Muscle of leg (tissue), 11 donors: ENCODE measurements around the gene MVB12B. TPM values are rescaled to one million over a fixed set of nuclear protein-coding genes. Genes with fewer than 3 reads are reported as not detected.

Source experiments
- DNase-seq: peaks from one replicate; pipeline ENCODE4 v3.0.0; 2013
- H3K27ac ChIP-seq: one replicate; pipeline ENCODE4 v1.5.1; 2013; ENCODE audit warnings: mild to moderate bottlenecking, low read length, control low read depth
- H3K27me3 ChIP-seq: one replicate; pipeline ENCODE4 v1.6.1; 2013; ENCODE audit warnings: low read length; ENCODE audit not compliant: control insufficient read depth, insufficient read depth
- H3K36me3 ChIP-seq: one replicate; pipeline ENCODE4 v1.6.1; 2013; ENCODE audit warnings: low read length; ENCODE audit not compliant: control insufficient read depth, insufficient read depth
- H3K4me1 ChIP-seq: one replicate; pipeline ENCODE4 v1.6.1; 2013; ENCODE audit warnings: low read length; ENCODE audit not compliant: control insufficient read depth, insufficient read depth
- H3K4me3 ChIP-seq: one replicate; pipeline ENCODE4 v1.5.1; 2013; ENCODE audit warnings: low read length, control low read depth
- H3K9me3 ChIP-seq: replicated peaks from 2 replicates; pipeline ENCODE4 v1.6.1; 2013; ENCODE audit warnings: low read depth, low read length; ENCODE audit not compliant: control insufficient read depth
- WGBS: methylation state at CpG from one replicate; pipeline ENCODE4 v1.1.5; 2013; ENCODE audit warnings: missing lambda C conversion rate; ENCODE audit not compliant: insufficient coverage; 5-methylcytosine and 5-hydroxymethylcytosine counted together
- polyA plus RNA-seq, 8 donors: library from polyadenylated mRNA; unstranded; fragments of 120-200 nt; gene quantifications; one replicate each; pipeline versions ENCODE4 v1.2.1 to v1.2.3, GENCODE V29; 2013; ENCODE audit warnings: inconsistent platforms in 1 of 8, low replicate concordance in 1 of 8; ENCODE audit not compliant: insufficient read length in 8 of 8, insufficient read depth in 1 of 8
- total RNA-seq: library from RNA; stranded (reverse); fragments of 120-200 nt; gene quantifications from one replicate; pipeline ENCODE4 v1.2.4, GENCODE V29; 2013

The MVB12B gene
- total and polyA plus RNA-seq, 9 donors, result 11.3 to 16.7 (median 15.4) TPM

- 83% methylated on average over 25 of the region's 28 CpGs for WGBS
- peaks cover 34% of the 10 kb centered on the region for H3K4me1 ChIP-seq
- peaks cover 25% of the 10 kb centered on the region for H3K36me3 ChIP-seq
- H3K9me3 ChIP-seq, result no peaks in the 10 kb centered on the region
- H3K27ac ChIP-seq, result no peak overlapping the region
- no peak overlapping the region for H3K4me3 ChIP-seq
- peaks cover 13% of the 10 kb centered on the region for H3K27me3 ChIP-seq
- DNase-seq, result no peak
Measured at GRCh38 chr9:126503333-126504085, 176.9 kb downstream of the MVB12B start.

- DNase-seq, result no peak
Measured at GRCh38 chr9:126504086-126504976, 177.7 kb downstream of the MVB12B start.

GRCh38 chr9:126504977-126505455 lies 178.4 kb downstream of the MVB12B start:
- H3K27me3 ChIP-seq, result peaks cover 8% of the 10 kb centered on the region

More at GRCh38 chr9:126504086-126504976, 177.7 kb downstream of the MVB12B start:
- no peak overlapping the region for H3K27ac ChIP-seq
- H3K4me3 ChIP-seq, result no peak overlapping the region
- WGBS, result 92% methylated on average over 21 of the region's 31 CpGs
- peaks cover 13% of the 10 kb centered on the region for H3K27me3 ChIP-seq
- H3K4me1 ChIP-seq, result peaks cover 28% of the 10 kb centered on the region
- H3K9me3 ChIP-seq, result no peaks in the 10 kb centered on the region
- H3K36me3 ChIP-seq, result peaks cover 25% of the 10 kb centered on the region

GRCh38 chr9:126505697-126506346 lies 179.2 kb downstream of the MVB12B start:
- H3K4me1 ChIP-seq, result peaks cover 18% of the 10 kb centered on the region
- H3K27me3 ChIP-seq, result peaks cover 2% of the 10 kb centered on the region
- H3K36me3 ChIP-seq, result peaks cover 25% of the 10 kb centered on the region
- DNase-seq, result no peak
- no peaks in the 10 kb centered on the region for H3K9me3 ChIP-seq
- H3K4me3 ChIP-seq, result no peak overlapping the region
- H3K27ac ChIP-seq, result no peak overlapping the region
- WGBS, result 88% methylated on average over 4 of the region's 11 CpGs

More at GRCh38 chr9:126504977-126505455, 178.4 kb downstream of the MVB12B start:
- Histone ChIP-seq H3K4me3 (no peak overlapping the region), H3K9me3 (no peaks in the 10 kb centered on the region), H3K27ac (no peak overlapping the region), H3K4me1 (peaks cover 22% of the 10 kb centered on the region), H3K36me3 (peaks cover 25% of the 10 kb centered on the region)
- no peak for DNase-seq
- 97% methylated on average over 10 of the region's 11 CpGs for WGBS

GRCh38 chr9:126506361-126507317 lies 180.0 kb downstream of the MVB12B start:
- WGBS, result 76% methylated on average over 23 of the region's 27 CpGs
- no peak for DNase-seq

GRCh38 chr9:126507318-126508109 lies 180.9 kb downstream of the MVB12B start:
- WGBS, result 55% methylated on average over 17 of the region's 26 CpGs
- Histone ChIP-seq H3K27me3 (peaks cover 2% of the 10 kb centered on the region), H3K4me3 (no peak overlapping the region), H3K4me1 (peaks cover 3% of the 10 kb centered on the region), H3K27ac (no peak overlapping the region), H3K9me3 (no peaks in the 10 kb centered on the region), H3K36me3 (peaks cover 25% of the 10 kb centered on the region)
- DNase-seq, result no peak

More at GRCh38 chr9:126506361-126507317, 180.0 kb downstream of the MVB12B start:
- H3K4me1 ChIP-seq, result peaks cover 10% of the 10 kb centered on the region
- peaks cover 2% of the 10 kb centered on the region for H3K27me3 ChIP-seq
- no peaks in the 10 kb centered on the region for H3K9me3 ChIP-seq
- peaks cover 25% of the 10 kb centered on the region for H3K36me3 ChIP-seq
- H3K27ac ChIP-seq, result no peak overlapping the region
- H3K4me3 ChIP-seq, result no peak overlapping the region

GRCh38 chr9:126508171-126508591 lies 181.6 kb downstream of the MVB12B start:
- WGBS, result 56% methylated on average over 12 of the region's 12 CpGs
- peaks cover 4% of the 10 kb centered on the region for H3K27me3 ChIP-seq
- no peaks in the 10 kb centered on the region for H3K9me3 ChIP-seq
- DNase-seq, result no peak
- H3K4me1 ChIP-seq, result no peaks in the 10 kb centered on the region
- no peak overlapping the region for H3K4me3 ChIP-seq
- peaks cover 22% of the 10 kb centered on the region for H3K36me3 ChIP-seq
- no peak overlapping the region for H3K27ac ChIP-seq

- DNase-seq, result no peak
- peaks cover 15% of the 10 kb centered on the region for H3K36me3 ChIP-seq
- WGBS, result no CpG with 5 or more reads among the region's 2 CpGs
Measured at GRCh38 chr9:126508928-126509327, 182.3 kb downstream of the MVB12B start.

More at GRCh38 chr9:126508928-126509327, 182.3 kb downstream of the MVB12B start:
- Histone ChIP-seq H3K4me1 (peaks cover 6% of the 10 kb centered on the region), H3K27ac (no peak overlapping the region), H3K27me3 (peaks cover 11% of the 10 kb centered on the region), H3K9me3 (no peaks in the 10 kb centered on the region), H3K4me3 (no peak overlapping the region)
